IPS-NIHi7 (cell line): ENCODE measurements around the gene FAM9A.
"Not testable (repeated sequence)": the region's sequence is repeated elsewhere in the genome, so short reads cannot be mapped to it uniquely, and the experiment has no call there.

Experiments used
- DNase-seq: peaks from one replicate; pipeline ENCODE4 v3.0.0; 2012; ENCODE audit warnings: mixed read lengths; ENCODE audit errors: extremely low spot score

The FAM9A gene

DNA sequence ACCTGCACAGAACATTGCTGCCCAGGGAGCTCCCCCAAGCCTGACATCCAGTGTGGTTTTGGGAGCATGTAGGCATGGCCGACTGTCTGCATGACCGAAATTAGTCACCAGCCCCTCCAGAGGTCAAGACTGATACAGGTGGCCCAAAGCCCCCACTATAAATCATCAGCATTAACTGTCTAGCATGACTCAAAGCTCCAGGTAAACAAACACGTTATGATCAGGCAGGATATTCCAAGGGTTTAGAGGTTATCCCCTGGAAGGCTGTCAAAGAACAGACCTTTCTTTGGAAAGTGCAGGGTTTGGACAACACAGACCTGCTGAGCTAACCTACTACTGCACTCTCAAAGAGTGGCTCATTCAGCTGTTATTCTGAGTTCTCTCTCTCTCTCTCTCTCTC is 2.1 kb upstream of the FAM9A start:
- no peak for DNase-seq

DNA sequence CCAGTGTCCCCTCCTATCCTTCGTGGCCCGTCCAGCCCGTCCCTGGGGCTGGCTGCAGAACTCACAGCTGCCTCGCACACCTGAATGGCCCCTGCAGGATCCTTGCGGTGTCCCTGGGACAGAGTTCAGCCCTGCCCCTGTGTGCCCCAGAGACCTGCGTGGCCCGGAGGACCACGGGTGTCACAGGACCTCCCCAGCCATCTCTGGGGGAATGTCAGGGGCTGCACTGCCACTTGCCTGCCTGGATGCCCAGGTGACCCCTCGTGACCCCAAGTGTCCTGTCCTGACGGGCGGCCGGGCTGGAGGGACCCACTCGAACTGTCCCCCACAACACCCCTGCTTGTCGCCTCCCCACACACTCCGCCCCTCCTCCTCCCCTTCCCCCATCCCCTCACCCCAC is 832 bp downstream of the FAM9A start:
- not testable (repeated sequence) for DNase-seq

DNA sequence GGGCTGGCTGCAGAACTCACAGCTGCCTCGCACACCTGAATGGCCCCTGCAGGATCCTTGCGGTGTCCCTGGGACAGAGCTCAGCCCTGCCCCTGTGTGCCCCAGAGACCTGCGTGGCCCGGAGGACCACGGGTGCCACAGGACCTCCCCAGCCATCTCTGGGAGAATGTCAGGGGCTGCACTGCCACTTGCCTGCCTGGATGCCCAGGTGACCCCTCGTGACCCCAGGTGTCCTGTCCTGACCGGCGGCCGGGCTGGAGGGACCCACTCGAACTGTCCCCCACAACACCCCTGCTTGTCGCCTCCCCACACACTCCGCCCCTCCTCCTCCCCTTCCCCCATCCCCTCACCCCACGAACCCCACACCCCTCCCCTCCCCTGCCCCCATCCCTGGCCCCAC is 1.9 kb downstream of the FAM9A start:
- DNase-seq: not testable (repeated sequence)

DNA sequence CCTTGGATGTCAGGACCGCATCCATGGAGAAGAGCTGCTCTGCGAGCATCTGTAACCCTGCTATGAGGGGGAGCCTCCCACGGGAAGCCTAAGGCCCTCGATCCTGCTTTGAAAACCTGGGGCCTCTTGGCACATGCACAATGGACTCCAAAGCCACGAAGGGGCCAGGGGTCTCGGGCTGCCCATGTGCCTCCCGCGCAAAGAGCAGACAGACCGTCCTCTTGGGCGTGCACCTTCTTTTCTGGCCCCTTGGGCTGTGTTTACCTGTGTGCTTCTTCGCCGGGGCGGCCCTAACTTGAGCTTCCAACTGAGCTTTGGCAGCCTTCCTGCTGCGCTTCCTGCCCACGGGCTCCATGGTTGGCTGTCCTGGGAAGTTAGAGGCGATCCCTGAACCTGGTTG is 2.5 kb downstream of the FAM9A start:
- DNase-seq: not testable (repeated sequence)

DNA sequence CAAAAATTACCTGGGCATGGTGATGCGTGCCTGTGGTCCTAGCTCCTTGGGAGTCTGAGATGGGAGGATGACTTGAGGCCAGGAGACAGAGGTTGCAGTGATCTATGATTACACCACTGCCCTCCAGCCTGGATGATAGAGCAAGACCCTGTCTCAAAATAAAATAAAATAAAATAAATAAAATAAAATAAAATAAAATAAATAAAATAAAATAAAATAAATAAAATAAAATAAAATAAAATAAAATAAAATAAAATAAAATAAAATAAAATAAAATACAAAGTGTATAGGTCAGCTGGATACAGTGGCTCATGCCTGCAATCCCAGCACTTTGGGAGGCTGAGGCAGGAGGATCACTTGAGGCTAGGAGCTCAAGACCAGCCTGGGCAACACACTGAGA is 14.1 kb downstream of the FAM9A start:
- not testable (repeated sequence) for DNase-seq

DNA sequence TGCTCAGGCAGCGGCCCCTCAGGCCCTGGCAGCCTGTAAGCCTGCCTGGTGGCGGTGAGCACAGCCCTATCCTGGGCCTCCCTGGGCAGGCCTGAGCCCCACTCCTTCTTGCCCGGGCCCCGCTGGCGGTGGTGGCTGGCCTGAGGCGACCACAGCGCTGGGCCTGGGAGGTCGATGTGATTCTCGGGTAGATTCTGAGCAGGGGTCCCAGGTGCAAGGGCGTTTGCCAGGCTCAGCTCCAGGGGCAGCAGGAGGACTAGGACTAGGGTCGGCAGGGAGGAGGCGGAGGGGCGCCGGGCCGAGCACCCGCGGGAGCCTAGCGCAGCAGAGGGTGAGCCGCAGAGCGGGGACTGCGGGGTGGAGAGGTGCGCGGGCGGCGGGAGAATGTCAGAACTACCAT is 17.0 kb downstream of the FAM9A start:
- DNase-seq: no peak

DNA sequence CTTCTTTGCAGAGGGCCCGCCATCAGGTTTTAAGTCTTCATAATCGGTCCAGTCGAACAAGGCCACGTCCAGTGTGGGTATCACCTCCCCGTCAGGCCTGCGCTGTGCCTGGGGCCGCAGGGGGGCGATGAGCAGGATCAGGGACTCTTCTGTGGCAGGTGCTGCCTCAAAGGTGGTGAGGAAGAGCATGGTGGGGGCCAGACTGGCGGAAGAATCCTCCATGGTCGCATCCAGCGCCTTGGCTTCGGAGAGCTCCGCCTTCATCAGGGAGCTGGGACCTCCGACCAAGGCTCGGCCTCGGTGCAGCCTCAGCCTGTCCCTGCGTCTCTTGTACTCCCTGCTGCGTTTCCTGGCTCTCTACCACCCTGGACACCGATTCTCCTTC is 17.5 kb downstream of the FAM9A start:
- no peak for DNase-seq

DNA sequence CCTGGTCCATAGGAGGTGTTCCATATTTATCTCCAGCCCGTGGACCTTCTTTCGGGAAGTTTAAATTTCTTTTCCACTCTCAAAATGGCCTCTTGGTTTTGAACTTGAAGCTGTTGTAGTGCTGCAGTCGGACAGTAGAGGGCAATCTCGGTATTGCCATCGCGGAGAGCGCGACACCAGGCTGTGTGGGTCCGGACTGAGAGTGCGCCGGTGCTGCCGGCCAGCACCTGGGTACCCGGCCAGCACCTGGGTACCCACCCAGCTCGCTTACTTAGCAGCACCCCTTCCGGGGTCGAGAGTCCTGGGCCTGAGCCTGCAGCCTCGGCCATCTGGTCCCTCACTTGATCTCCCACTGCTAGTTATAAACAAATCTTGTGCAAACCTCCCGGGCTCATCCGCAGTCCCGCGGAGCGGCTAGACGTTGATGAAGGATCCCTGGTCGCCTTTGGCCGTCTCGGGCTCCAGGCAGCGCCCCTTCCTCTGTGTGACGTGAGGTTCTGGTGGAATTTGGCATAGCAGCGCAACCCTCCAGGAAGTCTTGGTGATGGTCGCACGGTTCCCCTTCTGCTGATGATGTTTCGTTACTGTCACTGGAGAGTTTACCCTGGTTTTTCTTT is 18.0 kb downstream of the FAM9A start:
- DNase-seq: peak; percentile 61

DNA sequence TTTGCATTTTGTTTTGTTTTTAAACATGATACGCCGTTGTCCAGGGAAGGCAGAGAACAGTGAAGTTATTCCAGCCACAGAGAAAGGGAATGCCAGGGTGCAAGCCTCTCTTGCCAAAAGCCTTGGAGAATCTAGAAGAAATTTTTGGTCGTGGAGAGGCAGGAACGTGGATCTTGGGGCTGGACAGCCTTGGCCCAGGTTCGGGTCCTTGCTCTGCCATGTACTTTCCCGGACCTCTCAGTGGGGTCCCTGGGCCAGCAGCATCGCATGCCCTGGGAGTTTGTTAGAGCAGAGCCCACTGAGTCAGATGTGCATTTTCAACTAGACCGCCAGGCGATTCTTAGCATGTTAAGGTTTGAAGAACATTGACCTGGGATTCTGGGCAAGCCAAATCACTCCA is 18.6 kb downstream of the FAM9A start:
- no peak for DNase-seq

DNA sequence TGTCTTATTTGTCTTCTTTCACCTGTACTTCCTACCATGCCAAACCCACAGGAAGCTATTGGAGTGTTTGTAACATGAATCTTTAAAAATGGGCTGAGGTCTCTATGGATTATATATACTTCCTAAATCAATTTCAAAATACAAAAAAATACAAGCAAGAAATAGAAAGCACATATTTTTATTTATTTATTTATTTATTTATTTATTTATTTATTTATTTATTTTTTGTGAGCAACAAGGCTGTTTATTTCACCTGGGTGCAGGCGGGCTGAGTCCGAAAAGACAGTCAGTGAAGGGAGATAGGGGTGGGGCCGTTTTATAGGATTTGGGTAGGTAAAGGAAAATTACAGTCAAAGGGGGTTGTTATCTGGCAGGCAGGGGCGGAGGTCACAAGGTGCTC is 19.3 kb downstream of the FAM9A start:
- not testable (repeated sequence) for DNase-seq

DNA sequence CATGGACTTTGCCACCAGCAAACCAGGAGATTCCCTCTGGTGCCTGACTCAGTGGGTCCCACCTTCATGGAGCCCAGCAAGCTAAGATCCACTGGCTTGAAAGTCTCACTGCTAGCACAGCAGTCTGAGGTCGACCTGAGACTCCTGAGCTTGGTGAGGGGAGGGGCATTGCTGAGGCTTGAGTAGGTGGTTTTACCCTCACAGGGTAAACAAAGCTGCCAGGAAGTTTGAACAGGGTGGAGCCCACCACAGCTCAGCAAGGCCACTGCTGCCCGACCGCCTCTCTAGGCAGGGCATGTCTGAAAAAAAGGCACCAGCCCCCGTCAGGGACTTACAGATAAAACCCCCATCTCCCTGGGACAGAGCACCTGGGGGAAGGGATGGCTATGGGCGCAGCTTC is 28.1 kb downstream of the FAM9A start:
- no peak for DNase-seq

DNA sequence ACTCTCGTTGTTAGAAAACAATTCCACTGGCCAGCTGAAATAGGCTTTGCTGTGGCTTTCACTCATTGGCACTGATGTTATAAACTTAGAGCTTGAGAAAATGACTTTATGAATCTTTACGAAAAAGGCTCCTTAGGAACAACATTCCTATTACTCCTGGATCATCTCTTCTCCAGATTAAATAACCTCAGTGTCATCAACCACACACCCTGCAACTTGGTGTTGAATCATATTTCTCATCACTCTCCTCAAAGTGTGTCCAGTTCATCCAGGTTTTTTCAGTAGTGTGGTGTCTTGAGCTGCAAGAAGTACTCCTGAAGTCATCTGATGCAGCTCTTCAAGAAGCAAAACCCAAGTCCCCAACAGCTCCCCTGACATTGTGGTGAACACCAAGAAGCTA is 41.2 kb downstream of the FAM9A start:
- no peak for DNase-seq

DNA sequence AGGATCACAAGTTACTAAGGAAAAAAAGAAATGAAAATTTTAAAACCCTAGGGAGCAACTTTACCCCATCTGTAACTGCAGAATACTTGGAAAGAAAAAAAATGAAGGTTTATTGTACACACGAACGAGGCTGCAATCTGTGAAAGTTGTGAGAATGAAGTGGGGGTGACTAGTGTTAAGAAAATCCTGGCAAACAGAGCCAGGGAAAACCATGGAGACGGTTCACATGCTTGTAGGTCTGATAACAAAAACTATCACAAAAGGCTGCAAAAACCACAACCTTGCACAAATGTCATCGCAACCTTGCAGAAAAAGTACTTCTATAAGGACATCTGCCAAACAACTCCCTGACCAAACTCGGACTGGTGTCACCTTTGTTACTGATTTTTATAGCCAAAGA is 42.5 kb downstream of the FAM9A start:
- DNase-seq: not testable (repeated sequence)

DNA sequence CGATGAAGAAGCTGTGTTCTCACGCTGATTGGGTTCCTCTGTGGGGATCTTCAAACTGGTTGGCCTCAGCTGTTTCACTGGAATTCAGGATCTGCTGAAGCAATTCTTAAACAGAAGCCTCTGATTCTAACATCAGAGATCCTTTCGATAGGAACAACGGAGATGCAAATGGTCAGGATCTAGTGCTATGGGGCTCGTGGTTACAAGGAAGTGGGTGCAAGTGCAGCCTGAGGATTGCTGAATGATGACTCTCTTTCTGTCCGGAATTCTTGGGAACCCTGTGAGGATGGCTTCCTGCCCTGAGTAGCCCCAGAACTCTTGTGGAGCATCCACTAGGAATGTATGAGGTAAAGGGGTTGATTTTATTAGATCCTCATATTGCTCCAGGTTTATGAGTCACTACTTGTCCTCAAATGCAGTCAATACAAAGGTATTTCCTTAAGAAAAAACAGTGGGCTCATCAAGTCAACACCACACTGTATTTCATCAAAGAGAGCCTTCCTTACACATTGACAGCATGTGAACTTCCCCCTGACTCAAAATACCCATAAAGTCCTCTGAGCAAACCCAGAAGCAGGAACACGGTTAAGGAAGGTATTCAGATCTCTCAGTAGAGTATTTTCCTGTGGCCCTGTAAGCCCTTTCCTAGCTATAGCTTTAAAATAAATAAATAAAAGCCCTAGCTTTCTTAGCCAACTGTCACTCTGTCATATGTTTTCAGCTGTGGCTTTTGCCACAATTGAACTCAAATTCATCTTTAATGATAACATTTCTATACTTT is 43.4 kb downstream of the FAM9A start:
- not testable (repeated sequence) for DNase-seq

DNA sequence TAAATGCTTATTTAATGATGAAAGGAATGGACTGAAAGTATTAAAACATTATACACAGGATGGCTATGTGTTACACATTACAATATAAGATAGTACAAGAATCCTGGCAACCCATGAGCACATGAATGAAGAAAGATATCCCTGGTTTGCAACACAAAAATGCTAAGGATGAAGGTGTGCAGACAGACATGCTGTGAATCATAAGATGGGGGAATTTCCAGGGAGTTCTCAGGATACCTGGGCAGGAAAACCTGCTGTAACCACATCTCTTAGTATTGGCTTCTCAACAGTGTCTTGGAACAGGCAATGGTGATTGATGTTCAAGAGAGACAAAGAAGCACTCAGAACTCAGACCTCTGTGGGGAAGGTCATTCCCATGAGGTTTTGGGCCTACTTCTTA is 45.4 kb downstream of the FAM9A start:
- no peak for DNase-seq

DNA sequence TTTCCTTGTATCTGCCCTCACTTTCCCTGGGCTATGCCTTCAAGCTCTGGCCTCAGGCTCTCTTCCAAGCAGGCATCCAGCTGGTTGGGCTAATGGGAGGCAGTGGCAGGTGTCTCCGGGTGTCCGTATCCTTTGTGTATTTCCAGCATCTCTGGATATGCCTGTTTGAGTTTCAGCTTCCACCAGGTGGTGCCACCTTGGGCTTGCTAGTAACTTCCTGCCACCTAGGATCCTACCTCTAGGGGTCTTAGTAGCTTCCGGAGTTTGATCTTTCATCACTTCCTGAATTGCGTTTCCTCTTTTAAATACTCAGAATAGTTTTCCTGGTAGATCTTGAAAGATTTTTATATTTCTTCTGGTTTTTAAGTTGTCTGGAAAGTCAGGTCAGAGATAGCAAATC is 46.1 kb downstream of the FAM9A start:
- DNase-seq: peak; percentile 48

DNA sequence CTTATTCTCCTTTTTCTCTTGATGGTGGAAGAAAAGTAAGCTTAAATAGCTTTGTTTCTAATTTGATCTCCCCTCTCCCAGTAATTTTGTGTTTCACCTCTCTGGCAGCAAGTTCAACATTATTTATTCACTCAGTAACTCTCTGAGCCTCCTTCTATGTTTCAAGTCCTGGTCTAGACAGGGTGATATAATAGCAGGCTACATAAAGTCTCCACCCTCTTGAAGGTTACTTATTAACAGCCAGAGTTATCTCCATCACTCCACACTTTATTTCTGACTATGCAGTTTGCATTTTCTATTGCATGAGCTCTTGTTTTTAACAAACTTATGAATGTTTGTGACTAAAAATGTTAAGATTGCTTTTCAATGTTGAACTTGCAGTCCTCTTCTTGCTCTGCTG is 51.5 kb downstream of the FAM9A start:
- no peak for DNase-seq

DNA sequence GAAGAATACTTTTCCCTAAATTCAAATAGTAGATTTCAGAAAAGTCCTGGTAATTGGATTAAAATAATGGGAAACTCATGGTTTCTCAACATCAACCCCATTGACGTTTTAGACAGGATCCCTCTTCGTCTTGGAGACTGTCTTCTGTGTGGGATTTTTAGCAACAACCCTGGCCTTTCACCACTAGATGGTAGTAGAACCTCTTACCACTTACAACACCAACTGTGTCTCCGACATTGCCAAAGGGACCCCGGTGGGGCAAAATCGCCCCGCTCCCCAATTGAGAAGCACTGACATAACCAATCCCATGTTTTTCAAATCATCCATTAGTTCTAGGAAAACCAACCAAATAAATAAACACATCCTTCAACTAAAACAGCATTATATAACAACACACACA is 52.3 kb downstream of the FAM9A start:
- DNase-seq: peak; percentile 66

DNA sequence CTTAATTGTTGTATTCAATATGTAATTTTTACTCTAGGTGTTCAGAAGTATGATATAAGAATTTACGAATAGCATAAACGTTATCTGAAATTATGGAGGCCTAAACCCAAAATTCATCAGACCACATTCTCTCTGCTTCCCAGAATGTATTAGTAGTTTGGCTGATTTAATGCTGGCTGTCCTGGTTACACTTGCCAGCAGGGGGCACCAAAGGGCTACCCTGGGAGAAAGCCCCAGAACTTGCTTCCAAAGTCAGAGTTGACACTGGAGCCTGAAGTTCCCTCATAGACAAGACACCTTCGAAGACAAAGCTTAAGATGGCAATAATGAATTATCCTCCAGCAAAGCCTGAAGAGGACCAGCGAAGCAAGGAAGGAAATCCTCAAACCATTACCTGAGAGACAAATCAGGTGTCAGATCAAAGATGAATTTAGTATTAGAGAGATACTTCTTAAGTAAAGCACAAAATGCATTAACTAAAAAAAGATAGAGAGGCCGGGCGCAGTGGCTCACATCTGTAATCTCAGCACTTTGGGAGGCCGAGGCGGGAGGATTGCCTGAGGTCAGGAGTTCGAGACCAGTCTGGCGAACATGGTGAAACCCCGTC is 58.0 kb downstream of the FAM9A start:
- peak; percentile 71 for DNase-seq

DNA sequence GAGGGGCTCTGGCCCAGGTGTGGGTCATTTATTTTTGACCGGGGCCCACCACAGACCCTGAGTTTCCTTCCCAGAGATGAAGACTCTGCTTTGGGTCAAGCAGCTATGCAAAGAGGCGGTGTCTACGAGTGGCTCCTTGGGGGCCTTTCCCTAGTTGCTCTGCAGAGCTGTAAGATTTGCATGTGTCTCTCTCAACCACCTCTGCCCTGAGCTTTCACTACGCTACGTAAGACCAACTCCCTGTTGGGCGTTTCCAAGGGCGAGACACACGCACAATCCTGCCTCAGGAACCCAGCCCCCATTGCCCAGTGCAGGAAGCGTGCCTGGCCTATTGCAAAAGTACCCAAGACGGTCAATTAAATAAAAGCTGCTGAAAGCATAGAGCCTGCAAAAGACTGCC is 59.2 kb downstream of the FAM9A start:
- DNase-seq: no peak
